GM18517 (cell line): ENCODE data around the gene CCDC92.

Experiments
- ATAC-seq: cut with Tn5 transposase; IDR thresholded peaks from one replicate; pipeline ENCODE4 v1.9.1; 2021; ENCODE audit warnings: mild to moderate bottlenecking, moderate library complexity; ENCODE audit not compliant: unreplicated experiment

CCDC92 gene

GRCh38 chr12:123972457-123973401 is at the start of gene CCDC92, which contains the start of gene ZNF664:
TSS of gene CCDC92 (minus strand) at chr12:123972831. CDS start at chr12:123944305, 28,526 bp downstream.
TSS of gene ZNF664 (plus strand) at chr12:123973215. CDS start at chr12:124012145, 38,930 bp downstream.
- ATAC-seq, result peak; percentile 76

- ATAC-seq, result no peak
Observed at GRCh38 chr12:124022161-124022560, 49.5 kb upstream of the CCDC92 start.

GRCh38 chr12:124021007-124021406 is 48.4 kb upstream of the CCDC92 start:
- ATAC-seq, result no peak

- ATAC-seq, result no peak
Observed at GRCh38 chr12:124020514-124020949, 47.9 kb upstream of the CCDC92 start.

GRCh38 chr12:124019115-124019514 is 46.5 kb upstream of the CCDC92 start:
- no peak for ATAC-seq

GRCh38 chr12:124018539-124018938 is 45.9 kb upstream of the CCDC92 start:
- ATAC-seq, result no peak

- ATAC-seq, result no peak
Observed at GRCh38 chr12:124017064-124017463, 44.4 kb upstream of the CCDC92 start.

GRCh38 chr12:124015494-124016461 is 43.1 kb upstream of the CCDC92 start:
- ATAC-seq, result no peak

GRCh38 chr12:124013073-124013472 is 40.4 kb upstream of the CCDC92 start:
- ATAC-seq, result no peak

GRCh38 chr12:124011435-124012115 is 38.9 kb upstream of the CCDC92 start:
- ATAC-seq, result no peak

- ATAC-seq, result no peak
Observed at GRCh38 chr12:124010687-124011086, 38.1 kb upstream of the CCDC92 start.

GRCh38 chr12:124009781-124010180 is 37.1 kb upstream of the CCDC92 start:
- ATAC-seq, result no peak

- no peak for ATAC-seq
Observed at GRCh38 chr12:124008595-124008994, 36.0 kb upstream of the CCDC92 start.

- ATAC-seq, result no peak
Observed at GRCh38 chr12:124007826-124008570, 35.4 kb upstream of the CCDC92 start.

- ATAC-seq, result peak; percentile 12
Observed at GRCh38 chr12:124006846-124007713, 34.4 kb upstream of the CCDC92 start.

- ATAC-seq, result peak; percentile 42
Observed at GRCh38 chr12:124006085-124006845, 33.6 kb upstream of the CCDC92 start.

GRCh38 chr12:124004233-124004875 is 31.7 kb upstream of the CCDC92 start:
- ATAC-seq, result no peak

- ATAC-seq, result no peak
Observed at GRCh38 chr12:124002654-124003053, 30.0 kb upstream of the CCDC92 start.
